ENCODE data around the gene MYPOP.
"Not testable (repeated sequence)": the region's sequence is repeated elsewhere in the genome, so short reads cannot be mapped to it uniquely, and the experiment has no call there.

The MYPOP gene

GRCh38 chr19:45900738-45901431 is 1.5 kb downstream of the MYPOP start:
- no peak for TF ChIP-seq CTCF (conservative IDR thresholded peaks at IDR 0.05; ENCODE audit: control insufficient read depth, insufficient read depth, low read depth, low read length)
- H3K4me3 ChIP-seq (ENCODE audit: control insufficient read depth, low read depth, low read length) = peak overlapping the region; percentile 43
- DNase-seq (ENCODE audit: low read depth) = no peak

GRCh38 chr19:45899919-45900589 is 2.4 kb downstream of the MYPOP start:
- TF ChIP-seq CTCF (conservative IDR thresholded peaks at IDR 0.05; ENCODE audit: control insufficient read depth, insufficient read depth, low read depth, low read length) = no peak
- DNase-seq (ENCODE audit: low read depth) = no peak
- no peak overlapping the region for H3K4me3 ChIP-seq (ENCODE audit: control insufficient read depth, low read depth, low read length)

- TF ChIP-seq CTCF (conservative IDR thresholded peaks at IDR 0.05; ENCODE audit: control insufficient read depth, insufficient read depth, low read depth, low read length) = no peak
- no peak overlapping the region for H3K4me3 ChIP-seq (ENCODE audit: control insufficient read depth, low read depth, low read length)
- DNase-seq (ENCODE audit: low read depth) = no peak
These were observed 3.2 kb downstream of the MYPOP start for GRCh38 chr19:45899253-45899652.

GRCh38 chr19:45897261-45897812 is 5.1 kb downstream of the MYPOP start:
- no peak for TF ChIP-seq CTCF (conservative IDR thresholded peaks at IDR 0.05; ENCODE audit: control insufficient read depth, insufficient read depth, low read depth, low read length)
- no peak overlapping the region for H3K4me3 ChIP-seq (ENCODE audit: control insufficient read depth, low read depth, low read length)
- no peak for DNase-seq (ENCODE audit: low read depth)

GRCh38 chr19:45895983-45896599 is 6.3 kb downstream of the MYPOP start:
- not testable (repeated sequence) for DNase-seq (ENCODE audit: low read depth); H3K4me3 ChIP-seq (ENCODE audit: control insufficient read depth, low read depth, low read length)

DNA sequence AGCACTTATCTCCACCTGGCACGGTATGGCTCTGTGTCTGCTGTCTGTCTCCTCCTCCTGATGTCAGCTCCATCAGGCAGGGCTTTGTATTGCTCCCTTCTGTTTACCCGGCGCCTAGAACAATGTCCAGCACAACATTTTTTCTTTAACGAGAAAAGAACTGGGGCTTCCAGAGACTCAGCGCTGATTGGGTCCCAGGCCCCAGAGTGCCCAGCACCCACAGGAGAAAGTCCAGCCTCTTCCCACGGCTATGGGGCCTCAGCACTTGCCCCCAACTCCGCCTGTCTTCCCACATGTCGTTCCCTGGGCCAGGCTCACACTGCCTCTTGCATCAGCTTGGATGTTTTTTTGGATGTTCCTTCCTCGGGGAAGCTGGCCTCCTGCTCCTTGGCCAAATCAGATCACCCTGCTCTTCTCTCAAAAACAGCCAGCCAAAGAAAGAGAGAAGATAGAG is 6.9 kb downstream of the MYPOP start:
- TF ChIP-seq CTCF (conservative IDR thresholded peaks at IDR 0.05; ENCODE audit: control insufficient read depth, insufficient read depth, low read depth, low read length) = no peak

DNA sequence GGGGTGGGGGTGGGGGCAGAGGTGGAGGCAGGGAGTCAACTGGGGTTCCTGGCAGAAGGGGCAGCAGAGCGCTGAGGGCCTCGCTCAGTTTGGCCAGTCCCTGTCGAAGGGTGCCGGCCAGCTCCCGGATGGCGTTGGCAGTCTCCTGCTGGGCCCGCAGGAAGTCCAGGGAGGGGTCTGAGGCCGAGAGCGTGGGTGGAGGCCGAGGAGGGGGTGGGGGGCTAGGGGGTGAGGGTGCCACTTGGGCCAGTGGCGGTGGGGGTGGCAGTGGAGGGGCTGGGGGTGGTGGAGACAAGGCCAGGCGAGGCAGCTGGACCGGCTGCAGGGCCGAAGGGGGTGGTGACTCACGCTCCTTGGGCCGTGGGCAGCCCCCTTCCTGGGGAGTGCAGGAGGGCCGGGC is 11.5 kb downstream of the MYPOP start:
- no peak for DNase-seq (ENCODE audit: low read depth)
- TF ChIP-seq CTCF (conservative IDR thresholded peaks at IDR 0.05; ENCODE audit: control insufficient read depth, insufficient read depth, low read depth, low read length) = no peak
- no peak overlapping the region for H3K4me3 ChIP-seq (ENCODE audit: control insufficient read depth, low read depth, low read length)

More for the DNA sequence above, 6.9 kb downstream of the MYPOP start:
- DNase-seq (ENCODE audit: low read depth) = no peak
- no peak overlapping the region for H3K4me3 ChIP-seq (ENCODE audit: control insufficient read depth, low read depth, low read length)

All from fibroblast of mammary gland (primary cell).